MM.1S (cell line): ENCODE data around the gene C2CD4B.

Source experiments
- EZH2 ChIP-seq: fragments of 300-600 bp; sonication (generic); optimal IDR thresholded peaks from 2 replicates; pipeline ENCODE3; 2017; ENCODE audit warnings: low read depth, mild to moderate bottlenecking, antibody characterized with exemption, low read length, mixed read lengths
- TF ChIP-seq, protein P1 (sequence below): fragments of 300-600 bp; sonication (generic); IDR thresholded peaks from 2 replicates; pipeline ENCODE4 v1.5.1; 2016; ENCODE audit warnings: antibody characterized with exemption, low read length, mixed read lengths

DNA sequence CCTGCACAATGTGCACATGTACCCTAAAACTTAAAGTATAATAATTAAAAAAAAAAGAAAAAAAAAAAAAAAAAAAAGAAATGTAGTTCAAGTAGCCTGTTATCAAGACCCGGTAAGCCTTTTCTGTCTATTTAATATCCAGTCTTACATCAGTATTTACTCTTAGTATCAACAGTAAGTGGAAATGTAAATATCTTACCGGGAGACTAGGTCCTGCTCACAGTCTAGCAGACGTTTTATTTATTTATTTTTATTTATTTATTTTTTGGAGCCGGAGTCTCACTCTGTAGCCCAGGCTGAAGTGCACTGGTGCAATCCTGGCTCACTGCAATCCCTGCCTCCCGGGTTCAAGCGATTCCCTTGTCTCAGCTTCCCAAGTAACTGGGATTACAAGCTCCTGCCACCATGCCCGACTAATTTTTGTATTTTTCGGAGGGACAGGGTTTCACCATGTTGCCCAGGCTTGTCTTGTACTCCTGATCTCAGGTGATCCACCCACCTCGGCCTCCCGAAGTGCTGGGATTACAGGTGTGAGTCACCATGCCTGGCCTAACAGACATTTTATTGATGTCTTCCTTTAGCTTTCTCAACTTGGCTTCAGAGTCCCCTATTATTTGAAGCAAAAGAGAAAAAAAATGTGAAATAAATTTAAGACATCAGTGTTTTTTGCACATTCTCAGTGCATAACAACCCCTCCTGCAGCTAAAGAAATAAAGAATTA, 19.9 kb downstream of the C2CD4B start:
- TF ChIP-seq, protein P1, sequence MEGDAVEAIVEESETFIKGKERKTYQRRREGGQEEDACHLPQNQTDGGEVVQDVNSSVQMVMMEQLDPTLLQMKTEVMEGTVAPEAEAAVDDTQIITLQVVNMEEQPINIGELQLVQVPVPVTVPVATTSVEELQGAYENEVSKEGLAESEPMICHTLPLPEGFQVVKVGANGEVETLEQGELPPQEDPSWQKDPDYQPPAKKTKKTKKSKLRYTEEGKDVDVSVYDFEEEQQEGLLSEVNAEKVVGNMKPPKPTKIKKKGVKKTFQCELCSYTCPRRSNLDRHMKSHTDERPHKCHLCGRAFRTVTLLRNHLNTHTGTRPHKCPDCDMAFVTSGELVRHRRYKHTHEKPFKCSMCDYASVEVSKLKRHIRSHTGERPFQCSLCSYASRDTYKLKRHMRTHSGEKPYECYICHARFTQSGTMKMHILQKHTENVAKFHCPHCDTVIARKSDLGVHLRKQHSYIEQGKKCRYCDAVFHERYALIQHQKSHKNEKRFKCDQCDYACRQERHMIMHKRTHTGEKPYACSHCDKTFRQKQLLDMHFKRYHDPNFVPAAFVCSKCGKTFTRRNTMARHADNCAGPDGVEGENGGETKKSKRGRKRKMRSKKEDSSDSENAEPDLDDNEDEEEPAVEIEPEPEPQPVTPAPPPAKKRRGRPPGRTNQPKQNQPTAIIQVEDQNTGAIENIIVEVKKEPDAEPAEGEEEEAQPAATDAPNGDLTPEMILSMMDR: no peak
- TF ChIP-seq EZH2: no peak
